Testis (tissue), 3 donors: ENCODE measurements around the gene N4BP3. TPM values are rescaled to one million over a fixed set of nuclear protein-coding genes. Genes with fewer than 3 reads are reported as not detected.

Source experiments
- DNase-seq: peaks from one replicate; pipeline ENCODE4 v3.0.0-alpha.2; 2019
- H3K27ac ChIP-seq, 2 donors: fragments of 200-600 bp; sonication (generic); one replicate each; pipeline ENCODE4 v1.5.1; 2019
- H3K27me3 ChIP-seq: fragments of 200-600 bp; sonication (generic); one replicate; pipeline ENCODE4 v1.5.1; 2019
- H3K36me3 ChIP-seq: fragments of 200-600 bp; sonication (generic); one replicate; pipeline ENCODE4 v1.5.1; 2017; ENCODE audit warnings: low read depth; ENCODE audit errors: missing control alignments
- H3K4me1 ChIP-seq: fragments of 200-600 bp; sonication (generic); one replicate; pipeline ENCODE4 v1.5.1; 2019
- H3K4me3 ChIP-seq, 2 donors: fragments of 200-600 bp; sonication (generic); one replicate each; pipeline ENCODE4 v1.5.1; 2017 to 2019
- H3K9me3 ChIP-seq: fragments of 200-600 bp; sonication (generic); one replicate; pipeline ENCODE4 v1.5.1; 2017
- POLR2A ChIP-seq: fragments of 450-650 bp; IDR thresholded peaks from one replicate; pipeline ENCODE4 v1.6.1; 2017; ENCODE audit warnings: antibody characterized with exemption, mild to moderate bottlenecking, moderate library complexity
- WGBS, 2 donors: methylation state at CpG; one replicate each; pipeline ENCODE4 v1.1.5; 2018; 5-methylcytosine and 5-hydroxymethylcytosine counted together
- intact Hi-C: fragments of 100-400 bp; cut with DNase I; formaldehyde crosslinking; loops from one replicate; pipeline ENCODE4 v1.15.1; 2023; ENCODE audit warnings: low total_unique reads
- polyA plus RNA-seq: library from polyadenylated mRNA; stranded (reverse); fragments of 350-450 nt; fragmentation: Illumina TruSeq; extraction: RNeasy Lipid Tissue Mini Kit (QIAGEN cat#74804); gene quantifications from one replicate; pipeline ENCODE4 v1.2.3, GENCODE V29; 2014; ENCODE audit warnings: low read depth, low replicate concordance; ENCODE audit not compliant: insufficient read depth
- total RNA-seq, 2 donors: library from RNA; depleted of rRNA; stranded (reverse); fragments of >200 nt; gene quantifications; one replicate each; pipeline ENCODE4 v1.2.3, GENCODE V29; 2016
- TF ChIP-seq, protein P1 (sequence below), 3 experiments: fragments of 450-650 bp in 2 of 3; fragments of 200-600 bp in 1 of 3; sonication (generic) in 1 of 3; IDR thresholded peaks; one replicate each; pipeline ENCODE4 v1.5.1; 2016 to 2019; ENCODE audit warnings: antibody characterized with exemption in 3 of 3, mild to moderate bottlenecking in 2 of 3, moderate library complexity in 1 of 3

The N4BP3 gene
- total and polyA plus RNA-seq, 3 donors from 2014 or later = 1.4 to 3.6 (median 3.2) TPM

DNA sequence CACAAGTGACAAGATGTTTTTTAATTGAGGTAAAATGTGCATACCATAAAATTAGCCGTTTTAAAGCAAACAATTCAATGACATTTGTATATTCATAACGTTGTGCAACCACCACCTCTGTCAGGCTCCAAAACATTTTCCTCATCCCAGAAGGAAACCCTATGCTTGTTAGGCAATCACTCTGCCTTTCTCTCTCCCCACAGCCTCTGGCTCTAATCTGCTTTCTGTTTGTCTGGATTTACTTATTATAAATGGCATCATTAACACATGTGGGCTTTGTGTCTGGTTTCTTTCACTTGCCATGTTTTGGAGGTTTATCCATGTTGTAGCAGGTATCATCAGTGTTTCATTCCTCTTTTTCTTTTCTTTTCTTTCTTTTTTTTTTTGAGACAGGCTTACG lies 1.4 kb upstream of the N4BP3 start:
- Histone ChIP-seq H3K36me3 (no peaks in the 10 kb centered on the region), H3K4me1 (peaks cover 9% of the 10 kb centered on the region), H3K27me3 (no peaks in the 10 kb centered on the region), H3K4me3 (no peak overlapping the region), H3K27ac (no peak overlapping the region), H3K9me3 (no peaks in the 10 kb centered on the region)
- WGBS, 2 donors = 52 to 53% methylated on average over 3 of the region's 3 CpGs
- DNase-seq = no peak
- TF ChIP-seq POLR2A = no peak
- TF ChIP-seq, protein P1, sequence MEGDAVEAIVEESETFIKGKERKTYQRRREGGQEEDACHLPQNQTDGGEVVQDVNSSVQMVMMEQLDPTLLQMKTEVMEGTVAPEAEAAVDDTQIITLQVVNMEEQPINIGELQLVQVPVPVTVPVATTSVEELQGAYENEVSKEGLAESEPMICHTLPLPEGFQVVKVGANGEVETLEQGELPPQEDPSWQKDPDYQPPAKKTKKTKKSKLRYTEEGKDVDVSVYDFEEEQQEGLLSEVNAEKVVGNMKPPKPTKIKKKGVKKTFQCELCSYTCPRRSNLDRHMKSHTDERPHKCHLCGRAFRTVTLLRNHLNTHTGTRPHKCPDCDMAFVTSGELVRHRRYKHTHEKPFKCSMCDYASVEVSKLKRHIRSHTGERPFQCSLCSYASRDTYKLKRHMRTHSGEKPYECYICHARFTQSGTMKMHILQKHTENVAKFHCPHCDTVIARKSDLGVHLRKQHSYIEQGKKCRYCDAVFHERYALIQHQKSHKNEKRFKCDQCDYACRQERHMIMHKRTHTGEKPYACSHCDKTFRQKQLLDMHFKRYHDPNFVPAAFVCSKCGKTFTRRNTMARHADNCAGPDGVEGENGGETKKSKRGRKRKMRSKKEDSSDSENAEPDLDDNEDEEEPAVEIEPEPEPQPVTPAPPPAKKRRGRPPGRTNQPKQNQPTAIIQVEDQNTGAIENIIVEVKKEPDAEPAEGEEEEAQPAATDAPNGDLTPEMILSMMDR (IDR thresholded peaks at IDR 0.05) = no peak
- intact Hi-C loops = no loop called here

GRCh38 chr5:178112545-178112944 lies 787 bp upstream of the N4BP3 start:
- Histone ChIP-seq H3K9me3 (no peaks in the 10 kb centered on the region), H3K27ac (no peak overlapping the region), H3K4me3 (peak overlapping the region; percentile 37 to 43), H3K27me3 (no peaks in the 10 kb centered on the region), H3K36me3 (no peaks in the 10 kb centered on the region), H3K4me1 (peaks cover 9% of the 10 kb centered on the region)
- intact Hi-C loops = no loop called here
- DNase-seq = no peak
- TF ChIP-seq, protein P1 (IDR thresholded peaks at IDR 0.05) = no peak
- TF ChIP-seq POLR2A = no peak
- WGBS, 2 donors = 41 to 57% methylated on average over 5 of the region's 5 CpGs

DNA sequence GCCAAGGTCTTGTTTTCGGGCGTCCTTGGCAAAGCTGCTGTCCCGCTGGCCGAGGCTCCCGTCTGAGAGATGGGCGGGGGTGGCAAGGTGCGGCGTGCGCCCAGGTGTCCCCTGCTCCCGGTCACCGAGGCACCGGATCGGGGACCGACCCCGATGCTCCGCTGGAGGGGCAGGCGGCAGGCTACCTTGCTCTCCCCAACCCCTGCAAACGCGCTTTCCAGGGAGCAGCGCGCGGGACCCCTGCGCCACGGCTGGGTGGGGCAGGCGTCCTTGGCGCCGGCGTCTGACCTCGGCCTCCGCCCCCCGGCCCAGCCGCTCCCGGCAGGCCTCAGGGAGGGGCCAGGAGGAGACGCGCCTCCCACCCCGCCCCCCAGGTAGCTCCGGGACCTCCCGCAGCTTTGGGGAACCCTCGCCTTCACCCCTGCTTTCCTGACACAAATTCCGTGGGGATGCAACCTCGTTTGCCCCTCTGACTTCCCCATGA lies 551 bp downstream of the N4BP3 start:
- Histone ChIP-seq H3K4me1 (peaks cover 9% of the 10 kb centered on the region), H3K4me3 (peak overlapping the region; percentile 37 to 43), H3K36me3 (no peaks in the 10 kb centered on the region), H3K9me3 (no peaks in the 10 kb centered on the region), H3K27ac (no peak overlapping the region), H3K27me3 (no peaks in the 10 kb centered on the region)
- no peak for TF ChIP-seq POLR2A
- TF ChIP-seq, protein P1 (IDR thresholded peaks at IDR 0.05) = no peak
- WGBS, 2 donors = 0% methylated on average over 36 of the region's 41 CpGs; no CpG with 5 or more reads in 1 of the 2 donors
- no peak for DNase-seq
- intact Hi-C loops = no loop called here

DNA sequence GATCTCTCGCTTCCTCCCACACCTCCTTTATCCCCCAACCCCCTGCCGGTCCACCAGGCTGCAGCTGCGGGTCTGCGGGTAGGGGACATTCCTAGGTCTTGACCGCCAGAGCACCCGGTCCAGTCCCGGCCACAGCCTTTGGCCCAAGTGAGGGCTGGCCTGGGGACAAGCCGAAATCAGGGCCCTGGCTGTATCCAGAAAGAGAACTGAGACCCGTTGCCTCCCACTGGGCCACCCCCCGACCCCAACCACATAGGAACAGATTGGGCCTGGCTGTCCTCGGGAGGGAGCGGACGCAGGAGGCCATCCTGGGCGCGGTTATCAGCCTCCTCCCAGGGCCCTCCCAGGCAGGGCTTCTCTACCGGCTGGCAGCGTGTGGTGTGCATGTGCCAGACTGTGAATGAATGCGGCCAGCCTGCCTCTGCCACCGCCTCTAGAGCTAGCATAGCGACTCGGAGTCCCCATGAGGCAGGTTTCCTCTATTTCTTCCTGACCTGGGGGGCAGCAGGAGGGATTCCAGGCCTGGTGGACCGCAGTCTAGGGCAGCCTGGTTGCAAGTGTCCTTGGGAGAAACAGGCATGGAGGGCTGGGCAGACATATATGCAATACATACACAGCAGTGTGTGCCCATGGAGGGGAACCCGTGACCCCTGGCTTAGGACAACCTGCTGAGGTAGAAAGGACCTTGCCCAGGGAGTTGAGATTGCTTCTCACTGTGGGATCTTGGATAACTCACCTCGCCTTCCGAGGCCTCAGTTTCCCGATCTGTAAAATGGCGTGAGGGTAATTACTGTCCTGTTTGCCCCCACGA lies 1.2 kb downstream of the N4BP3 start:
- no peak for TF ChIP-seq POLR2A
- TF ChIP-seq, protein P1 (IDR thresholded peaks at IDR 0.05) = no peak
- H3K27ac ChIP-seq = no peak overlapping the region
- H3K4me3 ChIP-seq = peak overlapping the region; percentile 37 to 43
- H3K9me3 ChIP-seq = no peaks in the 10 kb centered on the region
- intact Hi-C loops = no loop called here
- no peaks in the 10 kb centered on the region for H3K36me3 ChIP-seq
- H3K27me3 ChIP-seq = no peaks in the 10 kb centered on the region
- H3K4me1 ChIP-seq = peaks cover 9% of the 10 kb centered on the region
- peak; percentile 47 for DNase-seq
- WGBS, 2 donors = 20 to 46% methylated on average over 7 to 28 of the region's 28 CpGs
